Measurements from ENCODE around the gene PLEKHG3.

DNA sequence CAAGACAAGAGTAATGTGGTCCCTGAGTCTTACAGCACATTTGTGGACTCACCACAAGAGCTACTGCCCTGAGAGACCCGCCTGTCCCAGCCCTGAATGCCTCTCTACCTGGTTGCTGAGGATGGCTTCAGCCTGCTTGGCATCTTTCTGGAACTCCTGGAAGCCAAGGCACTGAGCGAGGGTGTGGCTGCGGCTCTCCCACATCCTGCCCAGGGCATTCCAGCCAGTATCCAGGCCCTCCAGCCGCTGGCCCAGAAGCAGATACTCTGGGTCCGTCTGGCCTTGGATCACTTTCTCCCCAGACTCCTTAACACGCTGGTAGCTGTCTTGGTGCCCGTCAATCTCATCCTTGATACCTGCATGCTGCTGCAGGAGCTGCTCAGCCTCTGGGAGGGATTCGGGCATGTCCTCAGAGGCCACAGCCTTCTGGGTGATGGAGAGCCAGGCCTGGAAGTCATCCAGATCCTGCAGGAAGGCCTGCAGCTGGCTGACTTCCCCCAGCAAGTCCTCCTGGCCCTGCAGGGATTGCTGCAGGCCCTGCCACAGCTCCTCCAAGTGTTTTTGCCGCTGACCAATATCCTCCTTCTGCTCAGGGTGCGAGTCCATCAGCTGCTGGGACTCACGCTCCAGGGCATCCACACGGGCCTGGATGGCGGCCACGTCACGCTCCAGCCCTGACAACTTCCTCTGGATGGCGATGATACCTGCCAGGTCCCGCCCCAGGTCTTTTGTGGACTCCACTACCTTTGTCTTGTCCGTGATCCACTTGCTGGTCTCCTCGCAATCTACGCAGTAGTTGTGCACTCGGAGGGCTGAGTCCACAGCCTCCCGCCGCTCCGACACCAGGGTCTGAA, 82.3 kb downstream of the PLEKHG3 start:
- no peak for TF ChIP-seq RAD21 (IDR thresholded peaks at IDR 0.05; ENCODE audit: low read length)
- TF ChIP-seq, protein P1, sequence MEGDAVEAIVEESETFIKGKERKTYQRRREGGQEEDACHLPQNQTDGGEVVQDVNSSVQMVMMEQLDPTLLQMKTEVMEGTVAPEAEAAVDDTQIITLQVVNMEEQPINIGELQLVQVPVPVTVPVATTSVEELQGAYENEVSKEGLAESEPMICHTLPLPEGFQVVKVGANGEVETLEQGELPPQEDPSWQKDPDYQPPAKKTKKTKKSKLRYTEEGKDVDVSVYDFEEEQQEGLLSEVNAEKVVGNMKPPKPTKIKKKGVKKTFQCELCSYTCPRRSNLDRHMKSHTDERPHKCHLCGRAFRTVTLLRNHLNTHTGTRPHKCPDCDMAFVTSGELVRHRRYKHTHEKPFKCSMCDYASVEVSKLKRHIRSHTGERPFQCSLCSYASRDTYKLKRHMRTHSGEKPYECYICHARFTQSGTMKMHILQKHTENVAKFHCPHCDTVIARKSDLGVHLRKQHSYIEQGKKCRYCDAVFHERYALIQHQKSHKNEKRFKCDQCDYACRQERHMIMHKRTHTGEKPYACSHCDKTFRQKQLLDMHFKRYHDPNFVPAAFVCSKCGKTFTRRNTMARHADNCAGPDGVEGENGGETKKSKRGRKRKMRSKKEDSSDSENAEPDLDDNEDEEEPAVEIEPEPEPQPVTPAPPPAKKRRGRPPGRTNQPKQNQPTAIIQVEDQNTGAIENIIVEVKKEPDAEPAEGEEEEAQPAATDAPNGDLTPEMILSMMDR (conservative IDR thresholded peaks at IDR 0.05; ENCODE audit: low read depth, low read length): no peak
- no peak for TF ChIP-seq RCOR1 (IDR thresholded peaks at IDR 0.05; ENCODE audit: insufficient replicate concordance, low read length)
- TF ChIP-seq POLR2A (IDR thresholded peaks at IDR 0.05; ENCODE audit: low read depth, low read length): no peak
- no peak for TF ChIP-seq MAZ (IDR thresholded peaks at IDR 0.05; ENCODE audit: borderline replicate concordance, low read depth, low read length)
- no peak for TF ChIP-seq SMC3 (IDR thresholded peaks at IDR 0.05; ENCODE audit: low read depth, low read length)
- no peak for TF ChIP-seq RFX5 (IDR thresholded peaks at IDR 0.05; ENCODE audit: low read depth, low read length)
- no peak for TF ChIP-seq CEBPB (IDR thresholded peaks at IDR 0.05; ENCODE audit: low read depth, low read length)
- no peak for TF ChIP-seq MAFK (IDR thresholded peaks at IDR 0.05; ENCODE audit: low read depth, low read length)
- TF ChIP-seq, protein P2, sequence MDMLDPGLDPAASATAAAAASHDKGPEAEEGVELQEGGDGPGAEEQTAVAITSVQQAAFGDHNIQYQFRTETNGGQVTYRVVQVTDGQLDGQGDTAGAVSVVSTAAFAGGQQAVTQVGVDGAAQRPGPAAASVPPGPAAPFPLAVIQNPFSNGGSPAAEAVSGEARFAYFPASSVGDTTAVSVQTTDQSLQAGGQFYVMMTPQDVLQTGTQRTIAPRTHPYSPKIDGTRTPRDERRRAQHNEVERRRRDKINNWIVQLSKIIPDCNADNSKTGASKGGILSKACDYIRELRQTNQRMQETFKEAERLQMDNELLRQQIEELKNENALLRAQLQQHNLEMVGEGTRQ (IDR thresholded peaks at IDR 0.05; ENCODE audit: low read depth, low read length): no peak
- no peak for TF ChIP-seq NFE2L2 (IDR thresholded peaks at IDR 0.05; ENCODE audit: low read depth, low read length)
- TF ChIP-seq, protein P3, sequence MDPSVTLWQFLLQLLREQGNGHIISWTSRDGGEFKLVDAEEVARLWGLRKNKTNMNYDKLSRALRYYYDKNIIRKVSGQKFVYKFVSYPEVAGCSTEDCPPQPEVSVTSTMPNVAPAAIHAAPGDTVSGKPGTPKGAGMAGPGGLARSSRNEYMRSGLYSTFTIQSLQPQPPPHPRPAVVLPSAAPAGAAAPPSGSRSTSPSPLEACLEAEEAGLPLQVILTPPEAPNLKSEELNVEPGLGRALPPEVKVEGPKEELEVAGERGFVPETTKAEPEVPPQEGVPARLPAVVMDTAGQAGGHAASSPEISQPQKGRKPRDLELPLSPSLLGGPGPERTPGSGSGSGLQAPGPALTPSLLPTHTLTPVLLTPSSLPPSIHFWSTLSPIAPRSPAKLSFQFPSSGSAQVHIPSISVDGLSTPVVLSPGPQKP (IDR thresholded peaks at IDR 0.05; ENCODE audit: borderline replicate concordance, low read depth, low read length): no peak
